GM21737 (cell line): ENCODE results near the gene STRBP.
A peak's percentile ranks its signal among the peaks of the same experiment; 100 is the strongest.
"Not testable (repeated sequence)": the region's sequence is repeated elsewhere in the genome, so short reads cannot be mapped to it uniquely, and the experiment has no call there.

ENCODE experiments used
- ATAC-seq: cut with Tn5 transposase; IDR thresholded peaks from one replicate; pipeline ENCODE4 v1.9.1; 2021; ENCODE audit warnings: mild to moderate bottlenecking, moderate library complexity; ENCODE audit not compliant: unreplicated experiment

The STRBP gene

GRCh38 chr9:123268465-123269259, at the start of gene STRBP:
Gene STRBP (minus strand): TSS chr9:123268586. CDS start chr9:123184134, 84,452 bp downstream.
- peak; percentile 82 for ATAC-seq

- ATAC-seq = no peak
Observed at GRCh38 chr9:123316053-123316718, 47.8 kb upstream of the STRBP start.

DNA sequence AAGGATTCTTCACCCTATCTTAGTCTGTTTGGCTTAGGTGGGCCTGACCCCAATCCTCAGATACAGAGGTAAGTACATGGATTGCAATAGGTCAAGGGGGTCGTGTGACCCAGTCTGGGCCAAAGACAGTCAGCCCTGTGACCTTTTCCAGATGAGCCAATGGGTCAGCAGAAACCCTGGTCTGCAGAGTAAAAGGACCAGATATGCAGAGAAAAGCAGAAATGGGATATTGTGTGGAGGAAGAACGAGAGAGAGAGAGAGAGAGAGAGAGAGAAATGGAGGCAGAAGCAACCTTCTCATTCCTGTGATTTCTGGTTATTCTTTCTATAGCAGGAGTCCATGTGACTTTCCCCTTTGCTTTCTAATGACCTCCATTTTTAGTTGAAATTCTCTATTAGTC, 47.2 kb upstream of the STRBP start:
- no peak for ATAC-seq

- no peak for ATAC-seq
Observed at GRCh38 chr9:123314617-123315016, 46.2 kb upstream of the STRBP start.

- ATAC-seq = no peak
Observed at GRCh38 chr9:123312306-123312877, 44.0 kb upstream of the STRBP start.

DNA sequence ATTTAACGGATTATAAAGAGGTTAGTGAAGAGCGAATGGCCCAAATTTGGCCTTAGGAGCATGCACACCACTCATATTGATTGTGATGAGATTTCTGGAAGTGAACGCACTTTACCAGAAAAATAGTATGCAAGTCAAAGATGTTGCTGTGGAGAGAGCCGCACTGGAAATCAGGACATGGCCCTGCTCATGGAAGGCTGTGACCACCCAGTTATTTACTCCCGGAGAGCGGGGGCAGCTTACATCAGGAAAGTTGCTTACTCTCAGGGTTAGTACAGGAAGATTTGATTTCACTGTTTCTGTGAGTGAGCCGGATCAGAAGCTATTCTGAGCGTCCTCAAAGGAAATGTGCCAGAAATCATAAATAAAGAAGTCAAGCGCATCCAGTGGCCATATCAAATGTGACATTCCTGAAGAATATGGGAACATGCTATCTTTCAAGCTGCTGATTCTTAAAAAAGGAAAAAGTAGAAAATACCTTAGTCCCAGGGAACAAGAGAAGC, 42.9 kb upstream of the STRBP start:
- no peak for ATAC-seq

DNA sequence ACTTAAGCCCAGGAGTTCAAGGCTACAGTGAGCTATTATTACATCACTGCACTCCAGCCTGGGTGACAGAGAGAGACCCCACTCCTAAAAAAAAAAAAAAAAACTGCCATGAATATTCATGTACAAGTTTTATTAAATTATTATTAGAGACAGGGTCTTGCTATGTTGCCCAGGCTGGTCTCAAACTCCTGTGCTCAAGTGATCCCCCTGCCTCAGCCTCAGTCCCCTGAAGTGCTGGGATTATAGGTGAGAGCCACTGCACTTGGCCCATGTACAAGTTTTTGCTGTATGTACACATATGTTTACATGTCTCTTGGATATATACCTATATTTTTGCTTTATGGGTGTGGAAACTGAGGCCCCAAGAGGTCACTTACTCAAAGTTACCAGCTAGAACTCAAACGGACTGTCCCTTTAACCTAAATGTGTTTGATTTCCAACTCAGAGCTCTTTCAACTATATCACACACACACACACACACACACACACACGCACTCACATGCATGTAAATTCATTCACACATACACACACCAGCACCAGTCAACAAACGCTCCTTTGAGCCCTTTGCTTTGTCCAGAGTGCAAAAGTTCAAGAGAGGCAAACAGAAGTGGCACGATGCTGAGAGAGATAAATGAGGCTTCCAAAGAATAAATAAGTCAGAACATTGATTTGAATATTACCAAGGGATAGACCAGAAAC, 42.3 kb upstream of the STRBP start:
- ATAC-seq = no peak

- no peak for ATAC-seq
Observed at GRCh38 chr9:123309611-123310010, 41.2 kb upstream of the STRBP start.

DNA sequence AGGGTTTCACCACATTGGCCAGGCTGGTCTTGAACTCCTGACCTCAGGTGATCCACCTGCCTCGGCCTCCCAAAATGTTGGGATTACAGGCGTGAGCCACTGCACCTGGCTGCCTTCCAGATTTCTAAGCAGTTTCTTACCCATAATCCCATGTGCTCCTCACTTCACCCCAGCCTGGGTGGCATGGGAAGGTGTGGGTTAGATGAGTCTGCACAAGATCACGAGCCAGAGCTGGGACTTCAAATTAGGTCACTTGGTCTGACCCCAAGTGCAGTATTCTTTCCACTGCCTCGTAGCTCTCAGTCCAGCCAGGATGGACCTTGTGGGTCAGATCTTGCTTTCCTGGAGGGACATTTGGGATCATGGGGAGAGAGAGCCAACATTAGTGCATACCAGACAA, 37.5 kb upstream of the STRBP start:
- ATAC-seq = no peak

GRCh38 chr9:123304340-123304691, 35.9 kb upstream of the STRBP start:
- ATAC-seq = no peak

DNA sequence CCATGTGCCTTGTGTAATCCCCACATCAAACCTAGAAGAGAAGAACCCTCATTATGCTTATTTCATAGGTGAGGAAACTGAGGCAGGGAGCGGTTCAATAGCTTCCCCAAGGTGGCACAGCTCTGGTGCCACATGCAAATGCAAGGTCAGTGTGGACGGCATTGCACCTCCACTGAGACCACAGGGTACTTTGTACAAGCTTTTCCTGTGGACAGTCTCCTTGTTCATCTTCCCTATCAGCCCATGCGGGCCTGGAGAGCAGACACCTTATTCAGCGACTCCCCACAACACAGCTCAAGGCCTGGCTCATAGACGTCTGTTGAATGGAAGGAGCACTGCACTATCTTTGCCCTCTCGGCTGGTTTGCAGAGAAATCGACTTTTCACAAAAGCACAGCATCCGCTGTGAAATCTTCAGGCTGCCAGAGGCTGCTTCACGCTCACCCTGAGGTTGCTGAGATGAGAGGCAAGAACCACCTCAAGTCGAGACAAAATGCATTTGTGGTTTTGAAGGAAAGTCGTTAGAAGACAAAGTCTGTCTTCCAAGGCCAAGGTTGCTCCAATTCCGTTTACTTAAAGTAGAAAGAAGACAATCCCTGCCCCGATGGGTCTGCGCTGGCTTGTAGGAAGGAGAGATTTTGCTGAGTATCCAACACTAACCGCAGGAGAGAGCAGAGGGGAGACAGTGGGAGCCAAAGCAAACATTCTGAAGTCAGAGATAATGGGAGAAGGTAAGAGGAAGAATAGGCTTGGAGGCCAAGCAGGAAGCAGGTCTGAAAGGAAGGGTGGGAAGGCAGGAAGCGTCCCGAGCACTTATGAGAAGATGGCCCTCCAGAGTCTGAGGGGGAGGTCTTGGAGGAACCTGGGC, 34.2 kb upstream of the STRBP start:
- ATAC-seq = no peak

- ATAC-seq = not testable (repeated sequence)
Observed at GRCh38 chr9:123301936-123302335, 33.5 kb upstream of the STRBP start.

DNA sequence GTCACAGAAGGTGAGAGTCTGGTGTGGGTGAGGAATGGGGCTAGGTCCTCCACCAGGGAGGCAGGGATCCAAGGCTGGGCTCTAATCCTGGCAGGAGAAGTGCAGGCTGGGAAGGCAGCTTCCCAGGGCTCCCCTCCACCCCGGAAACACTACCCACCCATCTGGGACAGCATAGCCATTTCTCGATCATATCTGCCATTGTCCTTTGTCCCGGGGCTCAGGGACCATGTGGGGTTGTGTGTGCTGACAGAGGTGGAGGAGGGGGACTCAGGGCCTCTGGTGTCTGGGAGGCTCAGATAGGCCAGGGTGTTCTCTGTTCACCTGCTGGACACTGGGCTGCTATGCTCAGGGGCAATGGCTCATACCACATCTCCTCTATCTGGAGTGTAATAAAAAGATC, 32.2 kb upstream of the STRBP start:
- no peak for ATAC-seq

DNA sequence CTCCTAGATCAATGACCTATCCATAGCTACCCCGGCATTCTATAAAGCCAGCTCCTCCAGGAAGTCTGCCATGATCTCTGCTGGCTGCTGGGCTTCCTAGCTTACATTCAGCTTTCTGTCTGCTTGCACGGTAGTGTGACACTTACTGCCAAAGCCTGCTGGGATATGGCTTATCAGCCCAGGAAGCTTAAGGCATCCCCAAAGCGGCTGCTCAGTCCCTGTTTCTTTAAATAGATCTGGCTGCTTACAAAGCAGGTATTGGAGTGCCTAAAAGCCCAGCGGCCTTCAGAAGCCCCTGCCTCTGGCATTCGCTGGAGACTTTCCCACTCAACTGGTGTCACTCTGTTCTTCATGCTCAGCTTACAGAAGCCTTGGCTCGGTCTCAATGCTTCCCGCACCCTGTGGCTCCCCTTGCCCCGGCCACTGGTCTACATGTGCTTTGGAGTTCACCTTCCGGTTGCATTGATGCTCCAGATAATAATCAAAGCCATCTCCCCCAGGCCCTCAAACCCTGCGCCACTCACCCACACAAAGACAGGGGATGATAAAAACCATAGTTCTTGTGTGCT, 31.3 kb upstream of the STRBP start:
- ATAC-seq = no peak

DNA sequence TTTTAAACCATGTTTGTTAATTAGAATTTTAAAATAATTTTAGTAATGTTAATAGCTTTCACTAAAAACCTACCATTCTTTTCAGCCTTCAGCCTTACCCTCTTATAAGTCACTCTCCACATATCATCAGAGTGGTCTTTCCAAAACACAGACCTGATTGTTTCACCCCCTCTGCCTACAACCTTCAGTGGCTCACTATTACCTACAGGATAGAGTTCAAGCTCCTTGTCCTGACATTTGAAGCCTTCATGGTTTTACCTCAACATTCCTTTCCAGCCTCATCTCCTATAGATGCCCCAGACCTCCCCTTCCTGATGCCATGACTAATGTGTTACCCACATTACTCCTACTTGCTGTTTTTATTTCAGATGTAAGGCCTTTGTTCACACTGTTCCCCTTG, 27.8 kb upstream of the STRBP start:
- ATAC-seq = no peak

- no peak for ATAC-seq
Observed at GRCh38 chr9:123291736-123292135, 23.4 kb upstream of the STRBP start.

- no peak for ATAC-seq
Observed at GRCh38 chr9:123290764-123291163, 22.4 kb upstream of the STRBP start.

- ATAC-seq = no peak
Observed at GRCh38 chr9:123287639-123288038, 19.3 kb upstream of the STRBP start.

DNA sequence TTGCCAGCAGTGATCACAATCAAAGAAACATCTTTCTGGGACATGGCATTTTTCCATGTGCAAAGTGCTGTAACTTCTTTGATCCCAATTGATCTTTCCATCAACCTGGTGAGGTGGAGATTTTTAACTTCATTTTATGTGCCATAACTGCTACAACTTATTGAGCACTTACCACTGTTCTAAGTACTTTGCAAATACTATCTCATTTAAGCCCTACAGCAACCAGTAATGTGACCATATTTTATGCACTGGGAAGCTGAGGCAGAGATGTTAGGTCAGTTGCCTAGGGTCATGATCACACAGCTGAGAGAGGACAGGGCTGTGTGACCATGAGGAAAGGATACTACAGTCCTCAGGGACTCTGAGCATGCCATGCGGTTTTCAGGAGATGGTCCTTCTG, 17.9 kb upstream of the STRBP start:
- ATAC-seq = no peak

DNA sequence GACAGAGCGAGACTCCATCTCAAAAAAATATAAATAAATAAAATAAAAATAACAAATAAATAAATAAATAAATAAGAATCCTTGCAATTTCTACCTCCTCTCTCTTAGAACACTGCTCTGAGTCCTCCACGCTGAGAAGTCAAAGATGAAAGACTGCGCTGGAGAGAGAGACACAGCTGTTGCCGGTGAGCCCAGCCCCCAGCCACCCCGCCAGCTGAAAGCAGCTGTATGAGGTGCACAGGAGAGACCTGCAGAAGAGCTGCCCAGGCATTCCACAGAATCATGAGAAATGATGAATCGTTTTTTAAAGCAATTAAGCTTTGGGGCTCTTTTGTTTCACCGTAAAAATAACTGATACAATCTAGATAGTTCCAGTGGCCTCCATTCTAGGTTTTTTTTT, 16.3 kb upstream of the STRBP start:
- no peak for ATAC-seq
